Activated CD8-positive, alpha-beta T cell treated with anti-CD3 and anti-CD28 coated beads for 36 hours (primary cell): ENCODE data around the gene CCDC172. TPM values are rescaled to one million over a fixed set of nuclear protein-coding genes. Genes with fewer than 3 reads are reported as not detected.

Experiments used
- ATAC-seq: fragments of 200-7000 bp; cut with Tn5 transposase; one replicate; pipeline ENCODE4 v1.10.0; 2021; ENCODE audit warnings: mild to moderate bottlenecking, moderate library complexity
- CTCF ChIA-PET: fragments of 350-600 bp; sonication (Branson Sonifier 250); formaldehyde crosslinking; loops from one replicate; lab custom pipeline; 2021; ENCODE audit warnings: antibody characterized with exemption; lab: Charles Lee
- POLR2A ChIA-PET: fragments of 350-600 bp; sonication (Branson Sonifier 250); formaldehyde crosslinking; loops from one replicate; lab custom pipeline; 2021; ENCODE audit warnings: antibody characterized with exemption; lab: Charles Lee
- DNase-seq: peaks from one replicate; pipeline ENCODE4 v3.0.0-alpha.2; 2020
- H3K27ac Mint-ChIP-seq: one replicate; pipeline ENCODE4 v1.8.0; 2021; ENCODE audit warnings: mild to moderate bottlenecking, mixed read lengths
- H3K27me3 Mint-ChIP-seq: one replicate; pipeline ENCODE4 v1.8.0; 2021; ENCODE audit warnings: mixed read lengths
- H3K36me3 Mint-ChIP-seq: one replicate; pipeline ENCODE4 v1.8.0; 2021; ENCODE audit warnings: low read depth, mixed read lengths
- H3K4me1 Mint-ChIP-seq: one replicate; pipeline ENCODE4 v1.8.0; 2021; ENCODE audit warnings: low read depth, mixed read lengths
- H3K4me3 Mint-ChIP-seq: one replicate; pipeline ENCODE4 v1.8.0; 2021; ENCODE audit warnings: mild to moderate bottlenecking, moderate library complexity, mixed read lengths
- H3K9me3 Mint-ChIP-seq: one replicate; pipeline ENCODE4 v1.8.0; 2021; ENCODE audit warnings: mixed read lengths
- CTCF ChIP-seq: fragments of 200-600 bp; IDR thresholded peaks from one replicate; pipeline ENCODE4 v1.8.0; 2022; ENCODE audit warnings: antibody characterized with exemption, mild to moderate bottlenecking
- intact Hi-C: fragments of 100-400 bp; cut with micrococcal nuclease; formaldehyde crosslinking; loops from one replicate; pipeline ENCODE4 v1.10.0; 2022
- total RNA-seq, 2 experiments: library from RNA; stranded (reverse); gene quantifications; one replicate each; pipeline ENCODE4 v1.2.3, GENCODE V29; 2021

The CCDC172 gene
- total RNA-seq, 2 experiments from 2014 or later = not detected

- CTCF ChIA-PET = no interaction called here
- POLR2A ChIA-PET = no interaction called here
- ATAC-seq (no peak), DNase-seq (no peak)
- Mint-ChIP-seq H3K27me3 (peaks cover 3% of the 10 kb centered on the region), H3K4me3 (no peak overlapping the region), H3K27ac (no peak overlapping the region), H3K36me3 (no peaks in the 10 kb centered on the region), H3K4me1 (no peaks in the 10 kb centered on the region), H3K9me3 (no peaks in the 10 kb centered on the region)
- no peak for TF ChIP-seq CTCF
- intact Hi-C loops = no loop called here
These were observed 13.2 kb upstream of the CCDC172 start for GRCh38 chr10:116311016-116311415.

- Mint-ChIP-seq H3K9me3 (no peaks in the 10 kb centered on the region), H3K27me3 (peaks cover 3% of the 10 kb centered on the region), H3K4me3 (no peak overlapping the region), H3K4me1 (peaks cover 4% of the 10 kb centered on the region), H3K27ac (no peak overlapping the region), H3K36me3 (no peaks in the 10 kb centered on the region)
- intact Hi-C loops = no loop called here
- CTCF ChIA-PET = no interaction called here
- POLR2A ChIA-PET = no interaction called here
- ATAC-seq = no peak
- DNase-seq = no peak
- TF ChIP-seq CTCF = no peak
These were observed 12.3 kb upstream of the CCDC172 start for GRCh38 chr10:116311706-116312490.

DNA sequence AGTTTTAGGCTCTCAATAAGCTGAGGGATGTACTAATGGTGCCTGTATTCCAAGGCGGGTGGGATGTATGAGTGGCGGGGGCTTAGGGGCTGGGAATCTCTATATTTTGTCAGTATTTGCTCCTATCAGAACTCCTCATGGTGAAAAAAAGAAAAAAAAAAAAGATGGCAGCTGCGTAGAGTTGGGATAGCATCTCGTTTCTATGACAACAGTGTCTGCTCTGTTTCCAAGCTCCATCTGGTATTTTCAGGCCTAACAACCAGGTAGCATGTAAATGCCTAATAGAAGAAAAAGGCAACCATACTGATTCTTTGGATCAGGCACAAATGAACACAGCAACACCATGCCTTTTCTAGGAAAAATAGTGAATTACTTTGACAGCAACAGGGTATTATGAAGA is 11.7 kb upstream of the CCDC172 start:
- CTCF ChIA-PET = no interaction called here
- DNase-seq (no peak), ATAC-seq (no peak)
- H3K9me3 Mint-ChIP-seq = no peaks in the 10 kb centered on the region
- no peak for TF ChIP-seq CTCF
- intact Hi-C loops = no loop called here
- peaks cover 3% of the 10 kb centered on the region for H3K27me3 Mint-ChIP-seq
- H3K4me1 Mint-ChIP-seq = peaks cover 8% of the 10 kb centered on the region
- H3K27ac Mint-ChIP-seq = no peak overlapping the region
- POLR2A ChIA-PET = no interaction called here
- H3K4me3 Mint-ChIP-seq = no peak overlapping the region
- H3K36me3 Mint-ChIP-seq = no peaks in the 10 kb centered on the region

DNA sequence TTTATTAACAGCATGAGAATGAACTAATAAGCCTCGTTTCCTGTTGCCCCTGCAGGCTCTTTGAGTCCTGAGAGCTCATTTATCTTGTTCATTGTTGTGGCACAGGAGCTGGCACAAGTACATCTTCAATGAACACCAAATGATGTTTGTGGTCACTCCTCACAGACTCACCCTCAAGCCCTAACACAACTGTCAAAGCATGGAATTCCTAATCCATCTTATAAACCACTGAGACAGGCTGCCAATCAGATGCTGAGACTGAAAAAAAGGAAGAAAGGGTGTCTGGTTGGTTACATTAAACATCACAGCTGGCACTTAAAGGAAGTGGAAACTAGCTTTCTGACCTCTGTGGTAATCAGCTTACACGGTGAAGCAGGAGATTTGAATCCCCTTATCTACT is 7.7 kb upstream of the CCDC172 start:
- intact Hi-C loops = no loop called here
- TF ChIP-seq CTCF = no peak
- H3K9me3 Mint-ChIP-seq = no peaks in the 10 kb centered on the region
- no peak overlapping the region for H3K27ac Mint-ChIP-seq
- peaks cover 8% of the 10 kb centered on the region for H3K4me1 Mint-ChIP-seq
- H3K27me3 Mint-ChIP-seq = no peaks in the 10 kb centered on the region
- DNase-seq = no peak
- no peak overlapping the region for H3K4me3 Mint-ChIP-seq
- ChIA-PET POLR2A (no interaction called here), CTCF (no interaction called here)
- no peaks in the 10 kb centered on the region for H3K36me3 Mint-ChIP-seq
- peak; percentile 20 for ATAC-seq

DNA sequence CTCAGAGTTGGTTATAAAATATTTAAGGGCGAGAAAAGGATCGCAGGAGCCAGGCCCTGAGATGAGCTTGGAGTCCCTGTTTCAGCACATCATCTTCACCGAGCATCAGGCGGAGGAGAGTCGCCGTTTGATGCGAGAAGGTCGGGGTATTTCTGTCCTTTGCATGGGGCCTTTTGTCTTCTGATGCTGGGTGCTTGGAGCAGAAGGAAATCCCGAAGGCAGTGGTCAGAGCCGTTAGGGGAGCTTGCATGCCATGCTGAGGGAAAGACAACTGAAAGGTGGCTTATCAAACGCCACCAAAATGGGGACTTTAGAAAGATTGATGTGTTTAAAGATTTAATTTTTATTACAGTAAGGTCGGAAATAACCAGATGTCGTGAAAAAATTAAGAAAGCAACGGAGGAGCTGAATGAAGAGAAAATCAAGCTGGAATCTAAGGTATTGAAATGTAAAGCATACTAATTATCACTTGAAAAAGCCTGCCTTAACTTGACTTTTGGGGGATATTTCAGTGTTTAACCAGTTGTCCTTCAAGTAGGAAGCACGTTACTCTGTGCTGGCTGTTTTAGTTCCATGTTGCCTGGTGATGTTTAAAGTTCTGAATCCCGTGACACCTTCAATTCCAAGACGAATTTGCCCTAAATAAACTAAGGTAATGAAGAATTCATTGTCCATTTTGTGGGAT is 845 bp downstream of the CCDC172 start:
- no peak for ATAC-seq
- no peaks in the 10 kb centered on the region for H3K4me1 Mint-ChIP-seq
- H3K9me3 Mint-ChIP-seq = no peaks in the 10 kb centered on the region
- H3K36me3 Mint-ChIP-seq = no peaks in the 10 kb centered on the region
- H3K27me3 Mint-ChIP-seq = no peaks in the 10 kb centered on the region
- ChIA-PET POLR2A (no interaction called here), CTCF (no interaction called here)
- no peak overlapping the region for H3K27ac Mint-ChIP-seq
- intact Hi-C loops = no loop called here
- H3K4me3 Mint-ChIP-seq = no peak overlapping the region
- no peak for DNase-seq
- no peak for TF ChIP-seq CTCF
